Stimulated activated CD4-positive, alpha-beta T cell treated with anti-CD3 and anti-CD28 coated beads, Interleukin-12 subunit alpha, Interleukin-12 subunit beta, amount 100 ng/mL, for 4 hours (primary cell): Measurements from ENCODE around the gene TVP23C.

Source experiments
- DNase-seq: peaks from one replicate; pipeline ENCODE4 v3.0.0-alpha.2; 2020

TVP23C gene

GRCh38 chr17:15462976-15463772 lies 100.1 kb downstream of the TVP23C start:
- no peak for DNase-seq

GRCh38 chr17:15457723-15458094 lies 105.6 kb downstream of the TVP23C start:
- DNase-seq: no peak

DNA sequence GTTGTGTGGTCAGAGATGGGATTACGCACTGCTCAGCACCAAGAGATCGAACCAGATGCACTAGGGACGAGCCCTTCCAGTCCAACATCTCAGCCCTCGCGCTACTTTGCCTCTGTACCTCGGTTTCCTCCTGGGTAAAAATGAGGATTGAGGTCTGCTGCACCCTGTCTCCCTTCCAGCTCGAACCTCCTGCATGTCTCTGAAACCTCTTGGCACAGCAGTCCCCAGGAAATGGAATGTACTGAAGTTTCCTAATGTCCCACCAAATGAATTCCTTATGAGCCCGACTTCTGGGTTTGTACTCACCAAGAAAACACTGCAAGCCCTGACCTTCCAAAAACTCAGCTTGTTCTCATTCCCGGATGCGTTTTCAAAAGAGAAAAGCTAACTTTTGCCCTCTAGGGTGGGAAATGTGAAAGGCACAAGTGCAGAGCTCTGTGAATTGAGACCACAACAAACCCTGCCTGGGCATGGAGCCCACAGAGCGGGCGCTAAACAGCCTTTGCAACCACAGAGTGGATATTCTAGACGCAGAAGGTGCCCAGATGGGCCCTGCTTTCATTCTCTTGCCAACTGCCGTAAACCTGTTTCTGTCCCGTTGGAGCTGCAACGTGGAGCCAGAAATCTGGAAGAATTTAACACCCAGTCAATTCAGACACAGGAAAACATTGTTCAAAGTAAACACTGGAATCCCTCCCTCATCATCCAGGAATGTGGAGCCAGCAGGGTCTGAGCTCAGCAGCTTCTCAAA lies 106.1 kb downstream of the TVP23C start:
- no peak for DNase-seq

DNA sequence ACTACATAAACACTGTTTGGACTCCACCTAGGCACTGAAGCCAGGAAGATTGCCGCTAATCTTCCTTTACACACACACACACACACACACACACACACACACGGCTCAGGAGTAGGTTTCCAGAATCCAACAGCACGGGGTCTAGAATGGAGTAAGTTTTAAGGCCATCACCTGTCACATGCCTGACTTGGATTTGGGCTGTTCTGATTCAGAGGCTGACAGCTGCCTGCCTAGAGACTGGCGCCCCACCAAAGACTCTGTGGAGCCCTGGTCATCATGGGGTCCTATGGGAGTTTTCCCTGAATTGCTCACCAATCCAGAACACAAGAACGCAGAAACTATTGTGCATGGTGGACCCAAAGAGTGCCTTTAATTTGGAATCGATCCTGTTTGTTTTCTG lies 106.8 kb downstream of the TVP23C start:
- DNase-seq: no peak

DNA sequence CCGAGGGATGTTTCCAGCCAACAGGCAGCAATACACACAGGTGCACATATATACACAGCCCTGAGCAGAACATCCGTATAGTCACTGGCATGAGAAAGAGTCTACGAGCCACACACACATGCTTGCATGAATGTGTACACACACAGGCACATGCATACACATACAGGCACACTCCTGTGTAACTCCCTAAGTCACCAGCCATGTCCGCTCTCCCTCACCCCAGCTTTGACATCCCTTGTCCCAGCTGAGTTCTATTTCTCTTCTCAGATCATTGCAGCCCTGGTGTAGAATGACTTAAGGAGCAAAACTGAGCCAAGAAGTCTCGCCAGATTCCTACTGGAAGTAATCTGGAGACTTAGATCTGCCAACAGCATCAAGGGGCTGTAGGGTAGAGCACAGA lies 108.9 kb downstream of the TVP23C start:
- DNase-seq: no peak

DNA sequence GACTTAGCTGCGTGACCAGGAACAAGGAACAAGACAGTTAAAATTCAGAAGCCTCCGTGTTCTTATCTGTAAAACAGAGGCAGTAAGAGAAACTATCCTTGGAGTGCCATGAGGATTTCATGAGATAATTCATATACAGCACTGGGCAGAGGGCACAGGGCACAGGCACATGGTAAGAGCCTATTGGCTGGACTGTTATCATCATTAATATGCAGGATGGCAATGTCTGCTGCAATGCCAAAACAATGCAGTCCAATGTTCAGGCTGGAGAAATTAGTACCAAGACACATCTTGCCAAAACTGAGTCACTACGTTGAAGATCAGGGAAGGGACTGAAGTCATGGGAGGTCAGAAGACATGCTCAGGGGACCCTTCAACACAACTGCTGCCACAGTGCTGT lies 109.5 kb downstream of the TVP23C start:
- no peak for DNase-seq

GRCh38 chr17:15453246-15453645 lies 110.0 kb downstream of the TVP23C start:
- DNase-seq: no peak

GRCh38 chr17:15452746-15453145 lies 110.5 kb downstream of the TVP23C start:
- no peak for DNase-seq
